GM12878 (cell line): ENCODE results near the gene ACHE. TPM values are rescaled to one million over a fixed set of nuclear protein-coding genes. Genes with fewer than 3 reads are reported as not detected.

Experiments used
- ATAC-seq: fragments of 200-7000 bp; cut with Tn5 transposase; 3 replicates; pipeline ENCODE4 v1.9.1; 2020; ENCODE audit warnings: mild to moderate bottlenecking, moderate library complexity
- BruUV-seq: library from RNA; stranded (reverse); fragments of 400-500 nt; replicated peaks from 2 replicates; lab custom pipeline; 2021; lab: Mats Ljungman, UMichigan
- CTCF ChIA-PET: fragments of 300-600 bp; sonication (Branson Sonifier 250); formaldehyde crosslinking; extraction: SDS; loops from one replicate; lab custom pipeline; 2021; ENCODE audit warnings: inconsistent platforms; lab: Yijun Ruan, JAX
- POLR2A ChIA-PET: fragments of 350-600 bp; formaldehyde crosslinking; extraction: SDS; loops from one replicate; lab custom pipeline; 2021; ENCODE audit warnings: inconsistent platforms; lab: Charles Lee
- RAD21 ChIA-PET: fragments of 300-600 bp; sonication (Branson Sonifier 250); formaldehyde crosslinking; loops from one replicate; lab custom pipeline; 2023; ENCODE audit warnings: antibody characterized with exemption; ENCODE audit not compliant: unreplicated experiment; lab: Charles Lee
- SMC1A ChIA-PET: fragments of 300-600 bp; sonication (Branson Sonifier 250); formaldehyde crosslinking; loops from one replicate; lab custom pipeline; 2023; ENCODE audit not compliant: unreplicated experiment, uncharacterized antibody; lab: Charles Lee
- DNase-seq: peaks from one replicate; pipeline ENCODE4 v3.0.0-alpha.2; 2011; ENCODE audit warnings: low read depth, low spot score
- FAIRE-seq: peaks from 3 replicates; lab custom pipeline; 2011; peaks lifted over from hg19 to GRCh38; lab: Jason Lieb, UNC
- H2AFZ ChIP-seq: 2 replicates; pipeline ENCODE4 v1.6.0; 2011; ENCODE audit warnings: low read depth, low read length, control low read depth; ENCODE audit not compliant: control insufficient read depth
- H3K27ac ChIP-seq: 2 replicates; pipeline ENCODE4 v1.5.1; 2011; ENCODE audit warnings: control low read depth; ENCODE audit not compliant: control insufficient read depth, insufficient read depth
- H3K27me3 ChIP-seq, 2 experiments: replicated peaks in 1 of 2; 2 replicates each; pipeline versions ENCODE4 v1.6.0 to v1.6.1; 2011; ENCODE audit warnings: low read length in 1 of 2; ENCODE audit not compliant: control insufficient read depth in 2 of 2, insufficient read depth in 2 of 2
- H3K36me3 ChIP-seq, 2 experiments: 2 replicates each; pipeline ENCODE4 v1.5.1; 2011; ENCODE audit warnings: low read length in 1 of 2; ENCODE audit not compliant: control insufficient read depth in 2 of 2, insufficient read depth in 2 of 2
- H3K4me1 ChIP-seq: 2 replicates; pipeline ENCODE4 v1.6.1; 2011; ENCODE audit warnings: mild to moderate bottlenecking, low read length, moderate library complexity, mixed read lengths; ENCODE audit not compliant: control insufficient read depth, insufficient read depth
- H3K4me2 ChIP-seq: 2 replicates; pipeline ENCODE4 v1.6.0; 2011; ENCODE audit warnings: control low read depth; ENCODE audit not compliant: control insufficient read depth, insufficient read depth
- H3K4me3 ChIP-seq: fragments of 200-600 bp; sonication (generic); 2 replicates; pipeline ENCODE4 v1.5.1; 2016
- H3K79me2 ChIP-seq: 2 replicates; pipeline ENCODE4 v1.6.0; 2011; ENCODE audit warnings: low read length; ENCODE audit not compliant: control insufficient read depth, insufficient read depth
- H3K9ac ChIP-seq: 2 replicates; pipeline ENCODE4 v1.8.0; 2011; ENCODE audit warnings: low read length, control low read depth, mixed read lengths; ENCODE audit not compliant: control insufficient read depth, insufficient read depth
- H3K9me3 ChIP-seq: replicated peaks from 3 replicates; pipeline ENCODE4 v1.5.1; 2011; ENCODE audit warnings: mild to moderate bottlenecking, low read length; ENCODE audit not compliant: control insufficient read depth, insufficient read depth
- H4K20me1 ChIP-seq: 2 replicates; pipeline ENCODE4 v1.6.0; 2011; ENCODE audit not compliant: control insufficient read depth, insufficient read depth
- EED ChIP-seq: sonication (generic); IDR thresholded peaks from 2 replicates; pipeline ENCODE4 v1.6.1; 2016; ENCODE audit warnings: antibody characterized with exemption, low read depth
- HDGF ChIP-seq: fragments of 450-650 bp; IDR thresholded peaks from 2 replicates; pipeline ENCODE4 v1.6.1; 2016; ENCODE audit warnings: antibody characterized with exemption
- IKZF2 ChIP-seq, 2 experiments: fragments of 450-650 bp; IDR thresholded peaks; 2 replicates each; pipeline ENCODE4 v1.6.1; 2017; ENCODE audit warnings: mild to moderate bottlenecking in 2 of 2, moderate library complexity in 2 of 2
- MLLT1 ChIP-seq: fragments of 450-650 bp; IDR thresholded peaks from 2 replicates; pipeline ENCODE4 v1.6.1; 2016; ENCODE audit warnings: mild to moderate bottlenecking
- PKNOX1 ChIP-seq: fragments of 450-650 bp; IDR thresholded peaks from 2 replicates; pipeline ENCODE4 v1.6.1; 2016; ENCODE audit warnings: mild to moderate bottlenecking
- WGBS: methylation state at CpG from one replicate; pipeline ENCODE4 v1.1.6; 2016; ENCODE audit warnings: low lambda C conversion rate; ENCODE audit not compliant: insufficient replicate concordance, insufficient coverage; ENCODE audit errors: missing lambda C conversion rate; 5-methylcytosine and 5-hydroxymethylcytosine counted together
- in situ Hi-C: fragments of 300-500 bp; cut with MboI; formaldehyde crosslinking; loops from 9 replicates; pipeline ENCODE4 v1.14.3; 2018; ENCODE audit warnings: mixed read lengths
- intact Hi-C: fragments of 100-400 bp; cut with micrococcal nuclease; formaldehyde crosslinking; loops from one replicate; pipeline ENCODE4 v1.14.2; 2022; ENCODE audit not compliant: unreplicated experiment
- polyA plus RNA-seq, 11 experiments: library from polyadenylated mRNA; depleted of rRNA in 4 of 11; unstranded in 6 of 11; stranded (reverse) in 5 of 11; fragments of >200 nt; fragmentation: Nextera tagmentation in 4 of 11; fragmentation: Illumina TruSeq in 1 of 11; extraction: Ambion mirVana in 4 of 11; extraction: Trizol in 1 of 11; gene quantifications; 1 replicate in 1 of 11; 2 replicates in 10 of 11; pipeline versions ENCODE4 v1.2.1 to v1.2.3, GENCODE V29; 2011 to 2016; ENCODE audit warnings: inconsistent platforms in 2 of 11, missing spikeins in 2 of 11, low read depth in 1 of 11
- total RNA-seq, 4 experiments: library from RNA; depleted of rRNA in 3 of 4; stranded (reverse); fragments of >200 nt in 3 of 4; fragmentation: Illumina TruSeq in 1 of 4; extraction: Trizol in 1 of 4; gene quantifications; 2 replicates each; pipeline versions ENCODE4 v1.2.1 to v1.2.3, GENCODE V29; 2013 to 2021

ACHE gene
- total and polyA plus RNA-seq, 10 of the 15 experiments (the other 5 are each of a cell fraction or from before 2014, with no cell fraction given): 0.07 to 5.1 (median 2.3) TPM; not detected in 1

- Histone ChIP-seq H3K79me2 (peaks cover 18% of the 10 kb centered on the region), H3K9me3 (no peaks in the 10 kb centered on the region), H3K4me1 (peaks cover 30% of the 10 kb centered on the region), H3K4me3 (peak overlapping the region; percentile 44; the same call in 1 of the 2 replicates), H3K4me2 (peak overlapping the region; percentile 94), H3K36me3 (peaks cover 26 to 50% of the 10 kb centered on the region in 2 experiments), H3K27me3 (no peaks in the 10 kb centered on the region), H3K27ac (peak overlapping the region; percentile 66), H2AFZ (no peak overlapping the region), H4K20me1 (no peaks in the 10 kb centered on the region), H3K9ac (peak overlapping the region; percentile 83)
- peak; percentile 55 for TF ChIP-seq MLLT1
- TF ChIP-seq EED: 0 out of 2 replicates have a peak, but pooled peaks have one; percentile 25
- no peak for TF ChIP-seq PKNOX1
- 0 out of 2 replicates have a peak, but pooled peaks have one; percentile 38 for TF ChIP-seq HDGF
- TF ChIP-seq IKZF2 (IDR thresholded peaks at IDR 0.05): no peak
- in situ Hi-C loops (no loop called here), intact Hi-C loops (no loop called here)
- no peak for FAIRE-seq
- ChIA-PET SMC1A (interaction anchor here (1.1 to 4.4 kb wide), 5 partner anchors 9 to 198 kb away, joined by 3 to 33 read pairs (median 3); partner anchors contain the start of genes SLC12A9 and TRIM56), RAD21 (interaction anchor here (0.5 to 1.9 kb wide), 4 partner anchors 12 to 35 kb away, joined by 3 to 7 read pairs (median 6); partner anchors contain the start of genes SLC12A9 and SRRT), CTCF (interaction anchor here (0.6 to 1.2 kb wide), 2 partner anchors 9 to 191 kb away, joined by 5 to 7 read pairs; no protein-coding TSS in a partner anchor), POLR2A (interaction anchor here (0.5 to 6.7 kb wide), 5 partner anchors 11 to 139 kb away, joined by 3 to 131 read pairs (median 4); partner anchors contain the start of gene SRRT)
- BruUV-seq: no TSS peak
- ATAC-seq: no peak
- no peak for DNase-seq
- WGBS: 77% methylated on average over 20 of the region's 25 CpGs
Measured at GRCh38 chr7:100886936-100887515, 8.7 kb downstream of the ACHE start.
